Activated CD4-positive, alpha-beta T cell treated with anti-CD3 and anti-CD28 coated beads, Interleukin-2, amount 50 U/mL, for 1 hour (primary cell): Measurements from ENCODE around the gene SKA3.
"Not testable (repeated sequence)": the region's sequence is repeated elsewhere in the genome, so short reads cannot be mapped to it uniquely, and the experiment has no call there.

ENCODE experiments used
- DNase-seq: peaks from one replicate; pipeline ENCODE4 v3.0.0-alpha.2; 2020

The SKA3 gene

GRCh38 chr13:21176215-21176981 is at the start of gene SKA3, which contains the start of gene MRPL57:
Gene SKA3, minus strand, starts transcription at chr13:21176552. Its CDS starts 75 bp downstream, at chr13:21176477.
Gene MRPL57, plus strand, starts transcription at chr13:21176658. Its CDS starts 259 bp downstream, at chr13:21176917.
- DNase-seq = peak; percentile 90

GRCh38 chr13:21225082-21225481 is 48.7 kb upstream of the SKA3 start:
- DNase-seq = no peak

GRCh38 chr13:21221268-21221667 is 44.9 kb upstream of the SKA3 start:
- no peak for DNase-seq

- DNase-seq = not testable (repeated sequence)
These were observed 43.4 kb upstream of the SKA3 start for GRCh38 chr13:21219716-21220115.

- DNase-seq = no peak
These were observed 42.7 kb upstream of the SKA3 start for GRCh38 chr13:21219036-21219381.

- DNase-seq = no peak
These were observed 42.1 kb upstream of the SKA3 start for GRCh38 chr13:21218351-21219035.

GRCh38 chr13:21216332-21216731 is 40.0 kb upstream of the SKA3 start:
- no peak for DNase-seq

GRCh38 chr13:21215419-21215818 is 39.1 kb upstream of the SKA3 start:
- not testable (repeated sequence) for DNase-seq

- no peak for DNase-seq
These were observed 35.9 kb upstream of the SKA3 start for GRCh38 chr13:21212138-21212775.

GRCh38 chr13:21208652-21209154 is 32.4 kb upstream of the SKA3 start:
- no peak for DNase-seq

- DNase-seq = no peak
These were observed 26.6 kb upstream of the SKA3 start for GRCh38 chr13:21202767-21203531.

GRCh38 chr13:21201456-21202190 is 25.3 kb upstream of the SKA3 start:
- not testable (repeated sequence) for DNase-seq

- DNase-seq = not testable (repeated sequence)
These were observed 22.0 kb upstream of the SKA3 start for GRCh38 chr13:21198391-21198790.

GRCh38 chr13:21197606-21198225 is 21.4 kb upstream of the SKA3 start:
- not testable (repeated sequence) for DNase-seq

- DNase-seq = not testable (repeated sequence)
These were observed 18.4 kb upstream of the SKA3 start for GRCh38 chr13:21194756-21195155.

GRCh38 chr13:21186410-21186809 is 10.1 kb upstream of the SKA3 start:
- DNase-seq = not testable (repeated sequence)

GRCh38 chr13:21181671-21182070 is 5.3 kb upstream of the SKA3 start:
- DNase-seq = no peak

GRCh38 chr13:21176982-21177284 is 581 bp upstream of the SKA3 start:
- DNase-seq = peak; percentile 41

GRCh38 chr13:21175656-21176214 is 617 bp downstream of the SKA3 start:
- DNase-seq = no peak

GRCh38 chr13:21173767-21174166 is 2.6 kb downstream of the SKA3 start:
- not testable (repeated sequence) for DNase-seq

GRCh38 chr13:21171420-21171819 is 4.9 kb downstream of the SKA3 start:
- DNase-seq = no peak
